ENCODE data around the gene RALGPS2.

- TF ChIP-seq CTCF (conservative IDR thresholded peaks at IDR 0.05; ENCODE audit: low read depth, low read length) (no peak), EZH2 (IDR thresholded peaks at IDR 0.05; ENCODE audit: low read length, unreplicated experiment) (no peak)
Observed at GRCh38 chr1:178954325-178954690, 229.3 kb downstream of the RALGPS2 start.

Measured in PC-3 (cell line).